Mucosa of gallbladder (tissue), 1 donor: ENCODE measurements around the gene SPDYE2B. TPM values are rescaled to one million over a fixed set of nuclear protein-coding genes. Genes with fewer than 3 reads are reported as not detected.
"Not testable (repeated sequence)": the region's sequence is repeated elsewhere in the genome, so short reads cannot be mapped to it uniquely, and the experiment has no call there.

Source experiments
- DNase-seq: peaks from one replicate; pipeline ENCODE4 v3.0.0-alpha.2; 2020; ENCODE audit warnings: low spot score
- total RNA-seq: library from RNA; stranded (reverse); gene quantifications from one replicate; pipeline ENCODE4 v1.2.1, GENCODE V29; 2021
- donor health status: DM: no; HTN: no; CAD: no.

Gene SPDYE2B
- total RNA-seq, result not detected

- DNase-seq, result not testable (repeated sequence)
Measured at GRCh38 chr7:102649924-102650323, at the start of gene SPDYE2B. Gene SPDYE2B (plus strand): TSS chr7:102650319. CDS start chr7:102652349, 2,030 bp downstream.

GRCh38 chr7:102602317-102602716 is 47.8 kb upstream of the SPDYE2B start:
- DNase-seq, result not testable (repeated sequence)

- not testable (repeated sequence) for DNase-seq
Measured at GRCh38 chr7:102604431-102605145, 45.5 kb upstream of the SPDYE2B start.

- not testable (repeated sequence) for DNase-seq
Measured at GRCh38 chr7:102606848-102607247, 43.3 kb upstream of the SPDYE2B start.

- DNase-seq, result not testable (repeated sequence)
Measured at GRCh38 chr7:102609734-102610133, 40.4 kb upstream of the SPDYE2B start.

- DNase-seq, result not testable (repeated sequence)
Measured at GRCh38 chr7:102610441-102610840, 39.7 kb upstream of the SPDYE2B start.

GRCh38 chr7:102611013-102611674 is 39.0 kb upstream of the SPDYE2B start:
- DNase-seq, result not testable (repeated sequence)

- DNase-seq, result peak; percentile 12
Measured at GRCh38 chr7:102611675-102612325, 38.3 kb upstream of the SPDYE2B start.

GRCh38 chr7:102613575-102614345 is 36.4 kb upstream of the SPDYE2B start:
- DNase-seq, result peak; percentile 27

GRCh38 chr7:102614346-102614697 is 35.8 kb upstream of the SPDYE2B start:
- not testable (repeated sequence) for DNase-seq

- not testable (repeated sequence) for DNase-seq
Measured at GRCh38 chr7:102614873-102615272, 35.2 kb upstream of the SPDYE2B start.

- DNase-seq, result not testable (repeated sequence)
Measured at GRCh38 chr7:102615930-102616329, 34.2 kb upstream of the SPDYE2B start.

- peak; percentile 42 for DNase-seq
Measured at GRCh38 chr7:102616507-102617125, 33.5 kb upstream of the SPDYE2B start, which contains the start of gene RASA4. Gene RASA4 (minus strand): TSS chr7:102616756. CDS start chr7:102616689, 67 bp downstream.

- DNase-seq, result not testable (repeated sequence)
Measured at GRCh38 chr7:102618122-102618521, 32.0 kb upstream of the SPDYE2B start.

GRCh38 chr7:102627271-102627904 is 22.7 kb upstream of the SPDYE2B start:
- DNase-seq, result not testable (repeated sequence)

GRCh38 chr7:102630622-102631021 is 19.5 kb upstream of the SPDYE2B start:
- DNase-seq, result not testable (repeated sequence)

GRCh38 chr7:102634299-102634698 is 15.8 kb upstream of the SPDYE2B start:
- not testable (repeated sequence) for DNase-seq

GRCh38 chr7:102635354-102635753 is 14.8 kb upstream of the SPDYE2B start:
- DNase-seq, result not testable (repeated sequence)

- DNase-seq, result not testable (repeated sequence)
Measured at GRCh38 chr7:102636956-102637355, 13.2 kb upstream of the SPDYE2B start.

- DNase-seq, result not testable (repeated sequence)
Measured at GRCh38 chr7:102638848-102639247, 11.3 kb upstream of the SPDYE2B start.

- DNase-seq, result not testable (repeated sequence)
Measured at GRCh38 chr7:102642691-102643090, 7.4 kb upstream of the SPDYE2B start, which contains the start of gene UPK3BL1. Gene UPK3BL1 (minus strand): TSS chr7:102642791. CDS start chr7:102642741, 50 bp downstream.
